ENCODE measurements around the gene CLEC19A. TPM values are rescaled to one million over a fixed set of nuclear protein-coding genes. Genes with fewer than 3 reads are reported as not detected.

Gene CLEC19A
- total and polyA plus RNA-seq, 4 experiments from 2014 or later = not detected

- ChIA-PET CTCF (ENCODE audit: partially characterized antibody) (no interaction called here), POLR2A (ENCODE audit: partially characterized antibody) (no interaction called here)
- Histone ChIP-seq H3K4me3 (ENCODE audit: low read length in 2 of 2) (no peak overlapping the region), H3K4me1 (ENCODE audit: insufficient read depth, low read length) (no peaks in the 10 kb centered on the region), H3K27me3 (ENCODE audit: insufficient read depth, low read length) (no peaks in the 10 kb centered on the region), H3K9me3 (ENCODE audit: control insufficient read depth in 1 of 2, low read length in 2 of 2) (no peaks in the 10 kb centered on the region), H3K27ac (ENCODE audit: low read depth, low read length) (no peak overlapping the region), H3K36me3 (ENCODE audit: insufficient read depth, low read length) (no peaks in the 10 kb centered on the region)
- no peaks in the 10 kb centered on the region for H3K4me1 Mint-ChIP-seq
- DNase-seq = no peak
- peaks cover 0 to 2% of the 10 kb centered on the region in 2 donors for H3K27me3 Mint-ChIP-seq
- peaks cover 2 to 22% (median 6%) of the 10 kb centered on the region in 8 donors for H3K9me3 Mint-ChIP-seq
- H3K27ac Mint-ChIP-seq = no peak overlapping the region
- intact Hi-C loops (cut with micrococcal nuclease) = no loop called here
- H3K4me3 Mint-ChIP-seq = no peak overlapping the region
- H3K36me3 Mint-ChIP-seq = no peaks in the 10 kb centered on the region
Observed at GRCh38 chr16:19242186-19242585, 43.3 kb upstream of the CLEC19A start.

GRCh38 chr16:19242987-19243575 is 42.5 kb upstream of the CLEC19A start:
- Mint-ChIP-seq H3K27ac (no peak overlapping the region), H3K4me3 (no peak overlapping the region), H3K27me3 (peaks cover 0 to 2% of the 10 kb centered on the region in 2 donors), H3K36me3 (no peaks in the 10 kb centered on the region), H3K9me3 (peaks cover 1 to 15% (median 4%) of the 10 kb centered on the region in 8 donors), H3K4me1 (no peaks in the 10 kb centered on the region)
- Histone ChIP-seq H3K27me3 (ENCODE audit: insufficient read depth, low read length) (no peaks in the 10 kb centered on the region), H3K4me1 (ENCODE audit: insufficient read depth, low read length) (no peaks in the 10 kb centered on the region), H3K4me3 (ENCODE audit: low read length in 2 of 2) (no peak overlapping the region), H3K27ac (ENCODE audit: low read depth, low read length) (no peak overlapping the region), H3K36me3 (ENCODE audit: insufficient read depth, low read length) (no peaks in the 10 kb centered on the region), H3K9me3 (ENCODE audit: control insufficient read depth in 1 of 2, low read length in 2 of 2) (no peaks in the 10 kb centered on the region)
- POLR2A ChIA-PET (ENCODE audit: partially characterized antibody) = no interaction called here
- CTCF ChIA-PET (ENCODE audit: partially characterized antibody) = no interaction called here
- intact Hi-C loops (cut with micrococcal nuclease) = no loop called here
- DNase-seq = no peak

GRCh38 chr16:19245326-19245925 is 40.1 kb upstream of the CLEC19A start:
- Histone ChIP-seq H3K9me3 (ENCODE audit: control insufficient read depth in 1 of 2, low read length in 2 of 2) (no peaks in the 10 kb centered on the region), H3K27me3 (ENCODE audit: insufficient read depth, low read length) (no peaks in the 10 kb centered on the region), H3K36me3 (ENCODE audit: insufficient read depth, low read length) (no peaks in the 10 kb centered on the region), H3K27ac (ENCODE audit: low read depth, low read length) (no peak overlapping the region), H3K4me3 (ENCODE audit: low read length in 2 of 2) (no peak overlapping the region), H3K4me1 (ENCODE audit: insufficient read depth, low read length) (no peaks in the 10 kb centered on the region)
- Mint-ChIP-seq H3K27ac (no peak overlapping the region), H3K9me3 (peaks cover 0 to 10% (median 4%) of the 10 kb centered on the region in 8 donors), H3K4me3 (no peak overlapping the region), H3K27me3 (peaks cover 0 to 2% of the 10 kb centered on the region in 2 donors), H3K36me3 (no peaks in the 10 kb centered on the region), H3K4me1 (no peaks in the 10 kb centered on the region)
- CTCF ChIA-PET (ENCODE audit: partially characterized antibody) = no interaction called here
- POLR2A ChIA-PET (ENCODE audit: partially characterized antibody) = no interaction called here
- intact Hi-C loops (cut with micrococcal nuclease) = no loop called here
- no peak for DNase-seq

- H3K27me3 ChIP-seq (ENCODE audit: insufficient read depth, low read length) = no peaks in the 10 kb centered on the region
- Mint-ChIP-seq H3K4me3 (no peak overlapping the region), H3K27me3 (peaks cover 4 to 13% of the 10 kb centered on the region in 2 donors), H3K4me1 (no peaks in the 10 kb centered on the region), H3K9me3 (peaks cover 0 to 6% (median 2%) of the 10 kb centered on the region in 8 donors), H3K27ac (no peak overlapping the region), H3K36me3 (no peaks in the 10 kb centered on the region)
- POLR2A ChIA-PET (ENCODE audit: partially characterized antibody) = no interaction called here
- CTCF ChIA-PET (ENCODE audit: partially characterized antibody) = no interaction called here
- no peak overlapping the region for H3K27ac ChIP-seq (ENCODE audit: low read depth, low read length)
- intact Hi-C loops (cut with micrococcal nuclease) = no loop called here
- H3K4me3 ChIP-seq (ENCODE audit: low read length in 2 of 2) = no peak overlapping the region
- no peak for DNase-seq
- H3K9me3 ChIP-seq (ENCODE audit: control insufficient read depth in 1 of 2, low read length in 2 of 2) = no peaks in the 10 kb centered on the region
- no peaks in the 10 kb centered on the region for H3K4me1 ChIP-seq (ENCODE audit: insufficient read depth, low read length)
- no peaks in the 10 kb centered on the region for H3K36me3 ChIP-seq (ENCODE audit: insufficient read depth, low read length)
Observed at GRCh38 chr16:19252904-19253303, 32.6 kb upstream of the CLEC19A start.

GRCh38 chr16:19254611-19255010 is 30.9 kb upstream of the CLEC19A start:
- Histone ChIP-seq H3K27me3 (ENCODE audit: insufficient read depth, low read length) (no peaks in the 10 kb centered on the region), H3K9me3 (ENCODE audit: control insufficient read depth in 1 of 2, low read length in 2 of 2) (no peaks in the 10 kb centered on the region), H3K4me3 (ENCODE audit: low read length in 2 of 2) (no peak overlapping the region), H3K27ac (ENCODE audit: low read depth, low read length) (no peak overlapping the region), H3K4me1 (ENCODE audit: insufficient read depth, low read length) (no peaks in the 10 kb centered on the region), H3K36me3 (ENCODE audit: insufficient read depth, low read length) (no peaks in the 10 kb centered on the region)
- ChIA-PET POLR2A (ENCODE audit: partially characterized antibody) (no interaction called here), CTCF (ENCODE audit: partially characterized antibody) (no interaction called here)
- no peak overlapping the region for H3K27ac Mint-ChIP-seq
- H3K36me3 Mint-ChIP-seq = no peaks in the 10 kb centered on the region
- H3K4me1 Mint-ChIP-seq = no peaks in the 10 kb centered on the region
- no peak overlapping the region for H3K4me3 Mint-ChIP-seq
- peaks cover 0 to 3% (median 0%) of the 10 kb centered on the region in 8 donors for H3K9me3 Mint-ChIP-seq
- intact Hi-C loops (cut with micrococcal nuclease) = no loop called here
- DNase-seq = no peak
- peaks cover 5 to 13% of the 10 kb centered on the region in 2 donors for H3K27me3 Mint-ChIP-seq

- POLR2A ChIA-PET (ENCODE audit: partially characterized antibody) = no interaction called here
- Histone ChIP-seq H3K9me3 (ENCODE audit: control insufficient read depth in 1 of 2, low read length in 2 of 2) (no peaks in the 10 kb centered on the region), H3K4me1 (ENCODE audit: insufficient read depth, low read length) (no peaks in the 10 kb centered on the region), H3K27ac (ENCODE audit: low read depth, low read length) (no peak overlapping the region), H3K27me3 (ENCODE audit: insufficient read depth, low read length) (no peaks in the 10 kb centered on the region), H3K36me3 (ENCODE audit: insufficient read depth, low read length) (no peaks in the 10 kb centered on the region), H3K4me3 (ENCODE audit: low read length in 2 of 2) (no peak overlapping the region)
- Mint-ChIP-seq H3K9me3 (peaks cover 4 to 21% (median 10%) of the 10 kb centered on the region in 8 donors), H3K4me3 (no peak overlapping the region), H3K27me3 (peaks cover 1% of the 10 kb centered on the region in 2 donors), H3K36me3 (no peaks in the 10 kb centered on the region), H3K27ac (no peak overlapping the region), H3K4me1 (no peaks in the 10 kb centered on the region)
- CTCF ChIA-PET (ENCODE audit: partially characterized antibody) = no interaction called here
- DNase-seq = no peak
- intact Hi-C loops (cut with micrococcal nuclease) = no loop called here
Observed at GRCh38 chr16:19264123-19264673, 21.3 kb upstream of the CLEC19A start.

GRCh38 chr16:19265380-19265930 is 20.1 kb upstream of the CLEC19A start:
- ChIA-PET POLR2A (ENCODE audit: partially characterized antibody) (no interaction called here), CTCF (ENCODE audit: partially characterized antibody) (interaction anchor here (1.4 kb wide), 1 partner anchor 10 kb away, joined by 3 read pairs; no protein-coding TSS in a partner anchor)
- no peak overlapping the region for H3K4me3 Mint-ChIP-seq
- H3K27me3 ChIP-seq (ENCODE audit: insufficient read depth, low read length) = no peaks in the 10 kb centered on the region
- H3K4me1 Mint-ChIP-seq = no peaks in the 10 kb centered on the region
- no peaks in the 10 kb centered on the region for H3K36me3 ChIP-seq (ENCODE audit: insufficient read depth, low read length)
- intact Hi-C loops (cut with micrococcal nuclease) = no loop called here
- H3K9me3 Mint-ChIP-seq = peaks cover 4 to 22% (median 12%) of the 10 kb centered on the region in 8 donors
- no peaks in the 10 kb centered on the region for H3K4me1 ChIP-seq (ENCODE audit: insufficient read depth, low read length)
- H3K27ac ChIP-seq (ENCODE audit: low read depth, low read length) = no peak overlapping the region
- H3K36me3 Mint-ChIP-seq = no peaks in the 10 kb centered on the region
- no peaks in the 10 kb centered on the region for H3K9me3 ChIP-seq (ENCODE audit: control insufficient read depth in 1 of 2, low read length in 2 of 2)
- no peak for DNase-seq
- H3K27ac Mint-ChIP-seq = no peak overlapping the region
- H3K4me3 ChIP-seq (ENCODE audit: low read length in 2 of 2) = no peak overlapping the region
- H3K27me3 Mint-ChIP-seq = peaks cover 0 to 1% of the 10 kb centered on the region in 2 donors

Data from CD4-positive, alpha-beta memory T cell (primary cell).